ENCODE data around the gene DNAJC15. TPM values are rescaled to one million over a fixed set of nuclear protein-coding genes. Genes with fewer than 3 reads are reported as not detected.

Gene DNAJC15
- total RNA-seq, 1 donor from 2014 or later: 2.3 TPM

DNA sequence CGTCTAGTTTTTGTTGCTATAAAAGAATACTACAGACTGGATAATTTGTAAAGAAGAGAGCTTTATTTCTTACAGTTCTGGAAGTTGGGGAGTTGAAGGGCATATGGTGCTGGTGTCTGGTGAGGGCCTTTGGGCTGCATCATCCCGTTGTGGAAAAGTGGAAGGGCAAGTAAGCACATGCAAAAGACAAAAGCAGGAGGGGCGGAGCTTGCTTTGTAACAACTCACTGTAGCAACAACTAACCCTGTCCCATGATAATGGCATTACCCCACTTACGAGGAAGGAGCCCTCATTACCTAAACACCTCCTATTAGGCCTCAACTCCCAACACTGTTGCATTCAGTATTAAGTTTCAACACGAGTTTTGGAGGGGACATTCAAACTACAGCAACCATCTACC is 7.2 kb upstream of the DNAJC15 start:
- Histone ChIP-seq H3K36me3 (no peaks in the 10 kb centered on the region), H3K4me1 (no peaks in the 10 kb centered on the region), H3K27ac (no peak overlapping the region), H3K9me3 (no peaks in the 10 kb centered on the region), H3K4me3 (no peak overlapping the region), H3K27me3 (no peaks in the 10 kb centered on the region)
- TF ChIP-seq CTCF (IDR thresholded peaks at IDR 0.05): no peak
- intact Hi-C loops (cut with DNase I): no loop called here
- DNase-seq (ENCODE audit: low spot score in 2 of 2): no peak

DNA sequence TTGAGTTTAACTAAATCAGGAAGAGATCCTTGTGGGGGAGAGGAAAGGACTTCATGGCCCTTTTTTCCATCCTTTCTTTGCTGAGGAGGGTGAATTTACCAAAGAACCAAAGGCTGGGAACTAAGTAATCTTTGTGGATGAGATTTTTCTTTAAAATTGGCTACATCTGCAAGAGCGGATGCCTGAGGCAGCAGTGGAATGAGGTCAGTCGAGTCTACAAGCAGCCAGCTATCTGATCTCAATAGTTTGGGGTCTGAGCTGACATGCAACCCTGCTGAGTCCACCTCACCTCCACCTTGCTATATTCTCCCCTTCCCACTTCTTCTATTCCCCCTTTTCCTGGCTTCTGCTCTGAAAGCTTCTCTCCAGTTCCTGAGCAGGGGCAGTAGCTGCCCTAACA is 3.6 kb upstream of the DNAJC15 start:
- Histone ChIP-seq H3K9me3 (no peaks in the 10 kb centered on the region), H3K27ac (no peak overlapping the region), H3K4me1 (peaks cover 0 to 2% of the 10 kb centered on the region in 2 donors), H3K27me3 (no peaks in the 10 kb centered on the region), H3K36me3 (no peaks in the 10 kb centered on the region), H3K4me3 (no peak overlapping the region)
- no peak for TF ChIP-seq CTCF (IDR thresholded peaks at IDR 0.05)
- DNase-seq (ENCODE audit: low spot score in 2 of 2): no peak
- intact Hi-C loops (cut with DNase I): no loop called here

- no peak for TF ChIP-seq CTCF (IDR thresholded peaks at IDR 0.05)
- H3K27ac ChIP-seq: no peak overlapping the region
- H3K9me3 ChIP-seq: no peaks in the 10 kb centered on the region
- no peaks in the 10 kb centered on the region for H3K36me3 ChIP-seq
- H3K4me1 ChIP-seq: peaks cover 0 to 2% of the 10 kb centered on the region in 2 donors
- H3K4me3 ChIP-seq: no peak overlapping the region
- intact Hi-C loops (cut with DNase I): no loop called here
- H3K27me3 ChIP-seq: no peaks in the 10 kb centered on the region
- DNase-seq (ENCODE audit: low spot score in 2 of 2): no peak
Measured at GRCh38 chr13:43020794-43021193, 2.6 kb upstream of the DNAJC15 start.

GRCh38 chr13:43021926-43022670 is 1.3 kb upstream of the DNAJC15 start:
- no peak for TF ChIP-seq CTCF (IDR thresholded peaks at IDR 0.05)
- H3K4me3 ChIP-seq: no peak overlapping the region
- no peak for DNase-seq (ENCODE audit: low spot score in 2 of 2)
- no peak overlapping the region for H3K27ac ChIP-seq
- no peaks in the 10 kb centered on the region for H3K27me3 ChIP-seq
- peaks cover 0 to 2% of the 10 kb centered on the region in 2 donors for H3K4me1 ChIP-seq
- H3K9me3 ChIP-seq: no peaks in the 10 kb centered on the region
- no peaks in the 10 kb centered on the region for H3K36me3 ChIP-seq
- intact Hi-C loops (cut with DNase I): no loop called here

DNA sequence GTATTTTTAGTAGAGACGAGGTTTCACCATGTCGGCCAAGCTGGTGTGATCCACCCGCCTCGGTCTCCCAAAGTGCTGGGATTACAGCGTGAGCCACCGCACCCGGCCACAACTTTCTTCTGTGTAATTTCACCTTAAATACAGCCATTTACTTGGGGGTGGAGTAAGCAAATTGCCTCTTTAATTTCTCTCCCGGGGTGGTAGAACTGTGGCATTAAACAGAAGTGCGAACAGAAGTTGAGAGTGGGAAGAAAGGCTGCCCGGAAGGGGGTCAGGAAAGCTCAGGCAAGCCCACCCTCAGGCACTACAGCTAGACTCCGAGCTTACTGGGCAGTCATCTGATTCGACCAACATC is 475 bp upstream of the DNAJC15 start:
- H3K4me3 ChIP-seq: peak overlapping the region; percentile 69 to 80
- no peaks in the 10 kb centered on the region for H3K27me3 ChIP-seq
- no peaks in the 10 kb centered on the region for H3K36me3 ChIP-seq
- DNase-seq (ENCODE audit: low spot score in 2 of 2): no peak
- no peak for TF ChIP-seq CTCF (IDR thresholded peaks at IDR 0.05)
- peaks cover 0 to 2% of the 10 kb centered on the region in 2 donors for H3K4me1 ChIP-seq
- H3K27ac ChIP-seq: peak overlapping the region; percentile 80 to 82
- no peaks in the 10 kb centered on the region for H3K9me3 ChIP-seq
- intact Hi-C loops (cut with DNase I): loop anchor here (1.0 kb wide), 1 partner anchor 31 kb away; the partner anchor contains the start of gene EPSTI1

Data from ascending aorta (tissue), 2 donors.